ENCODE data around the gene RTL1.

Gene RTL1

GRCh38 chr14:100836311-100836805 lies 67.2 kb downstream of the RTL1 start:
- Histone ChIP-seq H3K9me3 (ENCODE audit: low read depth, low read length) (no peaks in the 10 kb centered on the region), H3K27ac (no peak overlapping the region), H3K4me3 (no peak overlapping the region), H3K9ac (ENCODE audit: insufficient read length) (no peak overlapping the region), H3K36me3 (ENCODE audit: insufficient read depth, low read length) (peaks cover 7% of the 10 kb centered on the region; the same call in 1 of the 2 replicates)
- TF ChIP-seq EZH2 (IDR thresholded peaks at IDR 0.05) = no peak
- no peak for TF ChIP-seq FOXP2 (optimal IDR thresholded peaks at IDR 0.05; ENCODE audit: control extremely low read depth, extremely low read length, insufficient read depth)
- TF ChIP-seq POLR2AphosphoS5 (IDR thresholded peaks at IDR 0.05; ENCODE audit: borderline replicate concordance, low read depth, low read length) = no peak
- no peak for DNase-seq (ENCODE audit: low read depth, low spot score)

GRCh38 chr14:100835548-100836310 lies 67.8 kb downstream of the RTL1 start:
- TF ChIP-seq POLR2AphosphoS5 (IDR thresholded peaks at IDR 0.05; ENCODE audit: borderline replicate concordance, low read depth, low read length) (no peak), EZH2 (IDR thresholded peaks at IDR 0.05) (no peak), FOXP2 (optimal IDR thresholded peaks at IDR 0.05; ENCODE audit: control extremely low read depth, extremely low read length, insufficient read depth) (no peak)
- peaks cover 12% of the 10 kb centered on the region for H3K36me3 ChIP-seq (ENCODE audit: insufficient read depth, low read length)

GRCh38 chr14:100834794-100835547 lies 68.6 kb downstream of the RTL1 start:
- H3K36me3 ChIP-seq (ENCODE audit: insufficient read depth, low read length) = peaks cover 18% of the 10 kb centered on the region
- no peak overlapping the region for H3K9ac ChIP-seq (ENCODE audit: insufficient read length)
- TF ChIP-seq FOXP2 (optimal IDR thresholded peaks at IDR 0.05; ENCODE audit: control extremely low read depth, extremely low read length, insufficient read depth) = no peak
- no peak for TF ChIP-seq POLR2AphosphoS5 (IDR thresholded peaks at IDR 0.05; ENCODE audit: borderline replicate concordance, low read depth, low read length)
- TF ChIP-seq EZH2 (IDR thresholded peaks at IDR 0.05) = no peak
- no peak overlapping the region for H3K27ac ChIP-seq
- no peak overlapping the region for H3K4me3 ChIP-seq
- DNase-seq (ENCODE audit: low read depth, low spot score) = no peak
- H3K9me3 ChIP-seq (ENCODE audit: low read depth, low read length) = no peaks in the 10 kb centered on the region

More at GRCh38 chr14:100835548-100836310, 67.8 kb downstream of the RTL1 start:
- no peak overlapping the region for H3K9ac ChIP-seq (ENCODE audit: insufficient read length)
- H3K4me3 ChIP-seq = no peak overlapping the region
- no peak for DNase-seq (ENCODE audit: low read depth, low spot score)
- H3K27ac ChIP-seq = no peak overlapping the region
- H3K9me3 ChIP-seq (ENCODE audit: low read depth, low read length) = no peaks in the 10 kb centered on the region

- Histone ChIP-seq H3K9ac (ENCODE audit: insufficient read length) (no peak overlapping the region), H3K9me3 (ENCODE audit: low read depth, low read length) (no peaks in the 10 kb centered on the region), H3K4me3 (no peak overlapping the region), H3K27ac (no peak overlapping the region), H3K36me3 (ENCODE audit: insufficient read depth, low read length) (peaks cover 25% of the 10 kb centered on the region)
- no peak for TF ChIP-seq FOXP2 (optimal IDR thresholded peaks at IDR 0.05; ENCODE audit: control extremely low read depth, extremely low read length, insufficient read depth)
- no peak for TF ChIP-seq EZH2 (IDR thresholded peaks at IDR 0.05)
- no peak for TF ChIP-seq POLR2AphosphoS5 (IDR thresholded peaks at IDR 0.05; ENCODE audit: borderline replicate concordance, low read depth, low read length)
- no peak for DNase-seq (ENCODE audit: low read depth, low spot score)
Observed at GRCh38 chr14:100834082-100834793, 69.3 kb downstream of the RTL1 start.

GRCh38 chr14:100832311-100832960 lies 71.1 kb downstream of the RTL1 start:
- Histone ChIP-seq H3K9ac (ENCODE audit: insufficient read length) (no peak overlapping the region), H3K36me3 (ENCODE audit: insufficient read depth, low read length) (peaks cover 31% of the 10 kb centered on the region), H3K9me3 (ENCODE audit: low read depth, low read length) (no peaks in the 10 kb centered on the region), H3K27ac (no peak overlapping the region), H3K4me3 (no peak overlapping the region)
- TF ChIP-seq FOXP2 (optimal IDR thresholded peaks at IDR 0.05; ENCODE audit: control extremely low read depth, extremely low read length, insufficient read depth) = no peak
- no peak for DNase-seq (ENCODE audit: low read depth, low spot score)

- Histone ChIP-seq H3K27ac (no peak overlapping the region), H3K36me3 (ENCODE audit: insufficient read depth, low read length) (peaks cover 31% of the 10 kb centered on the region), H3K4me3 (no peak overlapping the region), H3K9me3 (ENCODE audit: low read depth, low read length) (no peaks in the 10 kb centered on the region), H3K9ac (ENCODE audit: insufficient read length) (no peak overlapping the region)
- no peak for DNase-seq (ENCODE audit: low read depth, low spot score)
- TF ChIP-seq FOXP2 (optimal IDR thresholded peaks at IDR 0.05; ENCODE audit: control extremely low read depth, extremely low read length, insufficient read depth) (no peak), EZH2 (IDR thresholded peaks at IDR 0.05) (no peak)
Observed at GRCh38 chr14:100830681-100831080, 72.8 kb downstream of the RTL1 start.
